Ascending aorta (tissue), 2 donors: Measurements from ENCODE around the gene CPLANE2. TPM values are rescaled to one million over a fixed set of nuclear protein-coding genes. Genes with fewer than 3 reads are reported as not detected.
"Not testable (repeated sequence)": the region's sequence is repeated elsewhere in the genome, so short reads cannot be mapped to it uniquely, and the experiment has no call there.

Experiments
- DNase-seq, 2 donors: peaks; one replicate each; pipeline ENCODE4 v3.0.0-alpha.2; 2019; ENCODE audit warnings: low spot score in 2 of 2
- H3K27ac ChIP-seq, 2 donors: fragments of 200-600 bp; sonication (generic); one replicate each; pipeline ENCODE4 v1.5.1; 2016 to 2017; ENCODE audit warnings: mild to moderate bottlenecking in 1 of 2
- H3K27me3 ChIP-seq: fragments of 200-600 bp; sonication (generic); one replicate; pipeline ENCODE4 v1.5.1; 2017
- H3K36me3 ChIP-seq, 2 donors: fragments of 200-600 bp; sonication (generic); one replicate each; pipeline ENCODE4 v1.5.1; 2016
- H3K4me1 ChIP-seq, 2 donors: fragments of 200-600 bp; sonication (generic); one replicate each; pipeline ENCODE4 v1.5.1; 2016 to 2017; ENCODE audit warnings: mild to moderate bottlenecking in 1 of 2
- H3K4me3 ChIP-seq, 2 donors: fragments of 200-600 bp; sonication (generic); one replicate each; pipeline ENCODE4 v1.5.1; 2016 to 2017; ENCODE audit warnings: mild to moderate bottlenecking in 1 of 2
- H3K9me3 ChIP-seq, 2 donors: fragments of 200-600 bp; sonication (generic); one replicate each; pipeline ENCODE4 v1.5.1; 2016
- CTCF ChIP-seq, 3 experiments: fragments of 200-600 bp in 2 of 3; fragments of 450-650 bp in 1 of 3; sonication (generic) in 2 of 3; IDR thresholded peaks; one replicate each; pipeline ENCODE4 v1.5.1; 2016 to 2019; ENCODE audit warnings: antibody characterized with exemption in 3 of 3, mild to moderate bottlenecking in 1 of 3, moderate library complexity in 1 of 3
- intact Hi-C: fragments of 100-400 bp; cut with DNase I; formaldehyde crosslinking; loops from one replicate; pipeline ENCODE4 v1.15.1; 2023
- total RNA-seq: library from RNA; depleted of rRNA; stranded (reverse); fragments of >200 nt; gene quantifications from one replicate; pipeline ENCODE4 v1.1.0, GENCODE V29; 2016

The CPLANE2 gene
- total RNA-seq, 1 donor from 2014 or later: not detected

- no peaks in the 10 kb centered on the region for H3K9me3 ChIP-seq
- H3K4me1 ChIP-seq: peaks cover 0 to 36% of the 10 kb centered on the region in 2 donors
Measured at GRCh38 chr1:16258591-16259135, 21.7 kb upstream of the CPLANE2 start.

GRCh38 chr1:16257968-16258367 is 21.0 kb upstream of the CPLANE2 start:
- Histone ChIP-seq H3K4me1 (peaks cover 0 to 42% of the 10 kb centered on the region in 2 donors), H3K4me3 (no peak overlapping the region), H3K27me3 (no peaks in the 10 kb centered on the region), H3K27ac (no peak overlapping the region), H3K36me3 (peaks cover 17 to 26% of the 10 kb centered on the region in 2 donors), H3K9me3 (no peaks in the 10 kb centered on the region)
- intact Hi-C loops: no loop called here
- no peak for TF ChIP-seq CTCF (IDR thresholded peaks at IDR 0.05)
- no peak for DNase-seq

More at GRCh38 chr1:16258591-16259135, 21.7 kb upstream of the CPLANE2 start:
- Histone ChIP-seq H3K27ac (no peak overlapping the region), H3K36me3 (peaks cover 17 to 25% of the 10 kb centered on the region in 2 donors), H3K27me3 (no peaks in the 10 kb centered on the region), H3K4me3 (no peak overlapping the region)
- intact Hi-C loops: no loop called here
- no peak for TF ChIP-seq CTCF (IDR thresholded peaks at IDR 0.05)
- DNase-seq: peak in 1 of 2 donors; percentile 39

- peaks cover 0 to 42% of the 10 kb centered on the region in 2 donors for H3K4me1 ChIP-seq
- H3K9me3 ChIP-seq: not testable (repeated sequence)
Measured at GRCh38 chr1:16257556-16257955, 20.6 kb upstream of the CPLANE2 start.

GRCh38 chr1:16256478-16256877 is 19.5 kb upstream of the CPLANE2 start:
- Histone ChIP-seq H3K4me1 (peaks cover 0 to 37% of the 10 kb centered on the region in 2 donors), H3K27me3 (no peaks in the 10 kb centered on the region), H3K27ac (peak overlapping the region; percentile 12 to 20), H3K36me3 (peaks cover 31 to 41% of the 10 kb centered on the region in 2 donors), H3K4me3 (no peak overlapping the region), H3K9me3 (no peaks in the 10 kb centered on the region)
- intact Hi-C loops: no loop called here
- DNase-seq: peak in 1 of 2 donors; percentile 56
- TF ChIP-seq CTCF (IDR thresholded peaks at IDR 0.05): no peak

More at GRCh38 chr1:16257556-16257955, 20.6 kb upstream of the CPLANE2 start:
- peak in 1 of 2 donors; percentile 28 for DNase-seq
- H3K27ac ChIP-seq, H3K4me3 ChIP-seq, H3K27me3 ChIP-seq, intact Hi-C loops: not testable (repeated sequence)
- H3K36me3 ChIP-seq: peaks cover 21 to 30% of the 10 kb centered on the region in 2 donors

- Histone ChIP-seq H3K9me3 (no peaks in the 10 kb centered on the region), H3K27ac (peak overlapping the region; percentile 83 to 85), H3K4me1 (peaks cover 5 to 51% of the 10 kb centered on the region in 2 donors), H3K36me3 (peaks cover 37 to 49% of the 10 kb centered on the region in 2 donors), H3K27me3 (no peaks in the 10 kb centered on the region), H3K4me3 (no peak overlapping the region)
- intact Hi-C loops: no loop called here
- TF ChIP-seq CTCF (IDR thresholded peaks at IDR 0.05): no peak
- DNase-seq: peak in 1 of 2 donors; percentile 27
Measured at GRCh38 chr1:16254263-16254928, 17.4 kb upstream of the CPLANE2 start.

GRCh38 chr1:16253332-16253922 is 16.4 kb upstream of the CPLANE2 start:
- peaks cover 35 to 49% of the 10 kb centered on the region in 2 donors for H3K36me3 ChIP-seq
- peaks cover 10 to 60% of the 10 kb centered on the region in 2 donors for H3K4me1 ChIP-seq
- peak in 1 of 2 donors; percentile 55 for DNase-seq
- peak overlapping the region; percentile 83 to 85 for H3K27ac ChIP-seq
- TF ChIP-seq CTCF (IDR thresholded peaks at IDR 0.05): no peak
- H3K27me3 ChIP-seq: no peaks in the 10 kb centered on the region
- H3K9me3 ChIP-seq: no peaks in the 10 kb centered on the region
- intact Hi-C loops: no loop called here
- no peak overlapping the region for H3K4me3 ChIP-seq
